Esophagus squamous epithelium (tissue), 5 donors: ENCODE results near the gene CA5A. TPM values are rescaled to one million over a fixed set of nuclear protein-coding genes. Genes with fewer than 3 reads are reported as not detected.
"Not testable (repeated sequence)": the region's sequence is repeated elsewhere in the genome, so short reads cannot be mapped to it uniquely, and the experiment has no call there.

ENCODE experiments used
- DNase-seq: peaks from one replicate; lab custom pipeline; 2025; lab: John Stamatoyannopoulos, UW
- H3K27ac ChIP-seq, 4 donors: fragments of 200-600 bp; sonication (generic); one replicate each; pipeline ENCODE4 v1.5.1; 2016 to 2019; ENCODE audit warnings: mild to moderate bottlenecking in 1 of 4
- H3K27me3 ChIP-seq, 4 donors: fragments of 200-600 bp; sonication (generic); 1 replicate in 3 of 4; 2 replicates in 1 of 4; pipeline versions ENCODE4 v1.5.1 to v1.6.0; 2017 to 2021; ENCODE audit warnings: antibody characterized with exemption in 1 of 4
- H3K36me3 ChIP-seq, 3 donors: fragments of 200-600 bp; sonication (generic); one replicate each; pipeline ENCODE4 v1.5.1; 2016 to 2019
- H3K4me1 ChIP-seq, 3 donors: fragments of 200-600 bp; sonication (generic); one replicate each; pipeline ENCODE4 v1.5.1; 2017 to 2019
- H3K4me3 ChIP-seq, 4 donors: fragments of 200-600 bp; sonication (generic); 1 replicate in 3 of 4; 2 replicates in 1 of 4; pipeline ENCODE4 v1.5.1; 2016 to 2019; ENCODE audit warnings: mild to moderate bottlenecking in 2 of 4, moderate library complexity in 1 of 4
- H3K9me3 ChIP-seq, 3 donors: fragments of 200-600 bp; sonication (generic); one replicate each; pipeline ENCODE4 v1.5.1; 2016 to 2019
- POLR2A ChIP-seq, 4 donors: fragments of 450-650 bp; IDR thresholded peaks; one replicate each; pipeline ENCODE4 v1.6.1; 2017; ENCODE audit warnings: antibody characterized with exemption in 4 of 4, mild to moderate bottlenecking in 4 of 4, moderate library complexity in 3 of 4
- WGBS, 2 donors: methylation state at CpG; one replicate each; pipeline ENCODE4 v1.1.5; 2018; 5-methylcytosine and 5-hydroxymethylcytosine counted together
- intact Hi-C: fragments of 100-400 bp; cut with DNase I; formaldehyde crosslinking; loops from one replicate; pipeline ENCODE4 v1.15.0; 2022
- total RNA-seq, 4 donors: library from RNA; depleted of rRNA; stranded (reverse); fragments of >200 nt; gene quantifications; one replicate each; pipeline ENCODE4 v1.1.0, GENCODE V29; 2016
- TF ChIP-seq, protein P1 (sequence below), 6 experiments: fragments of 450-650 bp in 4 of 6; fragments of 200-600 bp in 2 of 6; sonication (generic) in 2 of 6; IDR thresholded peaks; one replicate each; pipeline ENCODE4 v1.5.1; 2016 to 2019; ENCODE audit warnings: antibody characterized with exemption in 6 of 6, mild to moderate bottlenecking in 4 of 6, moderate library complexity in 4 of 6
- donor health status: DM: yes; HTN: yes; CAD: no.

CA5A gene
- total RNA-seq, 4 donors from 2014 or later = not detected

DNA sequence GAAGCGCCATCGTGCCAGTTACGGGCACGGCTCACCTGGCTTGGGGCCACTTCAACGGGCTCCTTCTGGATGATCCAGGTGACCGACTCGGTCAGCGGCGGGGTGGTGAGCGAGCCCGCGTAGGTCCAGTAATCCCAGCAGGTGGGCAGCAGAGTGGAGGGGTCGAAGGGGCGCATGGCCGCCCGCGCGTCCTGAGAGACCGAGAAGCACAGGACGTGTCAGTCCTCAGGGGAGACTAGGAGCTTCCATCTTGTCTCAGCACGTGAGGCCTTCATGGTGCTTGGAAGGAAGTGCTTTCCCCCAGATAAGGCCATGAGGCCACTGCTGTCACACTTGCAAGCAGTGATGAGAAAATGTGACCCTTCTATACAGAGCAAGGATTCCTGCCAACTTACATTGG lies 44.6 kb downstream of the CA5A start:
- Histone ChIP-seq H3K27me3 (peaks cover 0 to 2% (median 0%) of the 10 kb centered on the region in 4 donors), H3K27ac (no peak overlapping the region), H3K4me3 (no peak overlapping the region), H3K4me1 (peaks cover 0 to 19% (median 2%) of the 10 kb centered on the region in 3 donors), H3K36me3 (no peaks in the 10 kb centered on the region), H3K9me3 (no peaks in the 10 kb centered on the region)
- 80 to 88% methylated on average over 7 to 12 of the region's 21 CpGs for WGBS, 2 donors
- DNase-seq = no peak
- intact Hi-C loops = no loop called here
- TF ChIP-seq, protein P1, sequence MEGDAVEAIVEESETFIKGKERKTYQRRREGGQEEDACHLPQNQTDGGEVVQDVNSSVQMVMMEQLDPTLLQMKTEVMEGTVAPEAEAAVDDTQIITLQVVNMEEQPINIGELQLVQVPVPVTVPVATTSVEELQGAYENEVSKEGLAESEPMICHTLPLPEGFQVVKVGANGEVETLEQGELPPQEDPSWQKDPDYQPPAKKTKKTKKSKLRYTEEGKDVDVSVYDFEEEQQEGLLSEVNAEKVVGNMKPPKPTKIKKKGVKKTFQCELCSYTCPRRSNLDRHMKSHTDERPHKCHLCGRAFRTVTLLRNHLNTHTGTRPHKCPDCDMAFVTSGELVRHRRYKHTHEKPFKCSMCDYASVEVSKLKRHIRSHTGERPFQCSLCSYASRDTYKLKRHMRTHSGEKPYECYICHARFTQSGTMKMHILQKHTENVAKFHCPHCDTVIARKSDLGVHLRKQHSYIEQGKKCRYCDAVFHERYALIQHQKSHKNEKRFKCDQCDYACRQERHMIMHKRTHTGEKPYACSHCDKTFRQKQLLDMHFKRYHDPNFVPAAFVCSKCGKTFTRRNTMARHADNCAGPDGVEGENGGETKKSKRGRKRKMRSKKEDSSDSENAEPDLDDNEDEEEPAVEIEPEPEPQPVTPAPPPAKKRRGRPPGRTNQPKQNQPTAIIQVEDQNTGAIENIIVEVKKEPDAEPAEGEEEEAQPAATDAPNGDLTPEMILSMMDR (IDR thresholded peaks at IDR 0.05) = no peak
- no peak for TF ChIP-seq POLR2A (IDR thresholded peaks at IDR 0.05)

DNA sequence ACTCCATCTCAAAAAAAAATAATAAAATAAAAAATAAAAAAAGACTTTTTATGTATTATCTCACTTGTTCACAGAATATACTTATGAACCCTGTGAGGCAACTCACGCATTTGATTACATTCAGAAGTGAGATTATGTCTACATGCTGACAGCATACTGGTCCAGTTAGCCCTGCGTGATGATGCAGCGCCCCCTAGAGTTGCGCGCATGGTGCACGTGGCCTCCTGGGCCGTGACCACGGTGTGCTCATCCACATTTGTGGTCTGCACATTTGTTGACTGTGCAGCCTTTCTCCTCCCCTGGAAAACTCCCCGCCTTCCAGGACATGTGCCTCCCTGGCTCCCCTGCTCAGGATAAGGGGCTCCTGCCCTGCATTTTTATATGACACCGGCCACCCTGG lies 46.6 kb downstream of the CA5A start:
- H3K9me3 ChIP-seq, H3K27ac ChIP-seq, H3K4me3 ChIP-seq, H3K27me3 ChIP-seq, intact Hi-C loops, H3K36me3 ChIP-seq, DNase-seq: not testable (repeated sequence)
- TF ChIP-seq, protein P1 (IDR thresholded peaks at IDR 0.05) = peak in 1 of 6 experiments; percentile 11
- peaks cover 0 to 10% (median 0%) of the 10 kb centered on the region in 3 donors for H3K4me1 ChIP-seq
- 84 to 86% methylated on average over 10 of the region's 10 CpGs for WGBS, 2 donors

DNA sequence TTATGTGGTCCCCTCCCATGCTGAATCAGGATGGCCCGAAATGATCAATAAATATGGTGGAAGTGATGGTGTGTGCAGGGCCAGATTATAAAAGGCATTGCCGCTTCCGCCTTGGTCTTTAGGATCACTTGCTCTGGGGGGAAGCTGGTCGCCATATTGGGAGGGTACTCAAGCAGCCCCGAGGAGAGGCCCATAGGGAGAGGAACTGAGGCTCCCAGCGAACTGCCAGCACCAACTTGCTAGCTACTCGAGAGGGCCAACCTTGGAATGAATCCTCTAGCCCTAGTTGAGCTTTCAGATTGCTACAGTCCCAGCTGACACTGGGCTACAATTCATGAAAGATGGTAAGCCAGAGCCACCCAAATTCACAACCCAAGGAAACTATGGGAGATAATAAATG lies 48.0 kb downstream of the CA5A start:
- H3K4me3 ChIP-seq, H3K27me3 ChIP-seq, H3K27ac ChIP-seq, intact Hi-C loops, H3K4me1 ChIP-seq, DNase-seq, H3K9me3 ChIP-seq, H3K36me3 ChIP-seq: not testable (repeated sequence)
- WGBS, 2 donors = 82 to 84% methylated on average over 6 to 7 of the region's 7 CpGs

DNA sequence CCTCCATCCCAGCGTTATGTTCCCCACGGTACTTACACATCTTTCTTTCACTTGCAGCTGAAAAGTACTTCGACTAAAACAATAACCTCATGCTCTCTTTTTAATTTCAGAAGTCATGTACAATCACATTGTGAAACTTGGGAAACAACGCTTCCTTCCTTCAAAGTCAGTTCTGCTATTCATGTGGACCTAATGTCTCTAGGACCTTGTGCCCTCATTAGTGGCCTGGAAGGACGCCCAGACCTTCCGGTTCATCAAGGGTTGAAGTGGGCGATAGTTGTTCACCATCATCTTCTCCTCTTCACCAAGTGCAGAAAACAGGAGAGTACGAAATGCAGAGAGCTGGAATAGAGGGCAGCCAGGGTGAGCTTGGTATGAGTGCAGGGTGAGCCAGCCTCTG lies 48.4 kb downstream of the CA5A start:
- H3K27ac ChIP-seq, H3K4me1 ChIP-seq, H3K27me3 ChIP-seq, H3K9me3 ChIP-seq, H3K4me3 ChIP-seq, DNase-seq, H3K36me3 ChIP-seq, intact Hi-C loops: not testable (repeated sequence)
- 70 to 80% methylated on average over 7 to 8 of the region's 8 CpGs for WGBS, 2 donors

DNA sequence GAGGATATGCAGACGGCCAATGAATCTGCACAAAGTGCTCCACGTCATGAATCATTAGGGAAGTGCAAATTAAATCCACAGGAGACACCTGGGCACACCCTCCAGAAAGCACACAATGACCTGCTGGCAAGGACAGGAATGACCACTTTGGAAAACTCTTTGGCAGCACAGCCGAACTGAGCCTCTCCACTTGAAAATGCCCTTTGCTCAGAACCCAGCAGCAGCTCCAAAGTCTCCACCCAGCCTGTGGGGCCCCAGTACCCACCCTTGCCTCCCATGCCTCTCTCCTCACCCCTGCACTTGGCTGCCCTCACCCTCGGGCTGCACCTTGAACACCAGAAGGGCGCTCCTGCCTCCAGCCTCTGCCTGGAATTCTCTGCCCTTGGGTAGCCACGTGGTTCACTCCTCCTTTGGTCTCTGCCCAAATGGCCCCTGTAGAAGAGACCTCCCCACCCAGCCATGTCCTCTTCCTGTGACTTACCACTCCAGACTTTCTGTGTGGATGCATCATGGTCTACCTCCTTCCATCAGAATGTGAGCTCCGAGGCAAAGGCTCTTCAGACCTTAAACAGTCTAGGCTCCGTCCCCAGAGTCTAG lies 50.9 kb downstream of the CA5A start:
- DNase-seq, H3K4me1 ChIP-seq, intact Hi-C loops, H3K4me3 ChIP-seq, H3K9me3 ChIP-seq, H3K36me3 ChIP-seq, H3K27ac ChIP-seq: not testable (repeated sequence)
- peaks cover 0 to 32% (median 0%) of the 10 kb centered on the region in 4 donors for H3K27me3 ChIP-seq
- WGBS, 2 donors = 47 to 48% methylated on average over 5 to 8 of the region's 8 CpGs

DNA sequence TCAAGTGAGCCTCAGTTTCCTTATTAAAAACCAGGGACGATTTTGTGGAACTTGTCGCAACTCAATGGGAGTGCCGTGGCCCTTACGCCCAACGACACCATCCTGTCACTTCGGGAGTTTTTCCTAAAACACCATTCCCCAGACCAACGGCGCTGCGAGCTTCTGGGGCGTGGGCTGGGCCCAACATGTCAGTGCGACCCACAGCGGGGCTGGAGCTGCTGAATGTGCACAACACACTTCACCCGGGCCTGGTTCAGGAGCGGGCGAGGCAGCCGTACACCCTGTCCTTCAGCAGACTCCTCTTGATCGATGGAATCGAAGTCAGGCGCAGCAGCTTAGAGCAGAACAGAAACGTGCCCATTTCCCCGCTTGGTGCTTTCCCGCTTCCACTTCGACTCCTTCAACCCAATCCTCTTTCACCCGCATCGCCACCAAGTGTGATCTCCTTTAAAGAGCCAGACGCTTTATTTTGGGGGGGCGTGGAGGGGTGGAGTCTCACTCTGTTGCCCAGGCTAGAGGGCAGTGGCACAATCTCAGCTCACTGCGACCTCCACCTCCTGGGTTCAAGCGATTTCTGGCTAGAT lies 53.8 kb downstream of the CA5A start:
- peaks cover 0 to 44% (median 0%) of the 10 kb centered on the region in 4 donors for H3K27me3 ChIP-seq
- DNase-seq = no peak
- no peak overlapping the region for H3K27ac ChIP-seq
- H3K36me3 ChIP-seq = no peaks in the 10 kb centered on the region
- intact Hi-C loops = no loop called here
- TF ChIP-seq POLR2A (IDR thresholded peaks at IDR 0.05) = no peak
- TF ChIP-seq, protein P1 (IDR thresholded peaks at IDR 0.05) = no peak
- 79 to 81% methylated on average over 28 to 29 of the region's 29 CpGs for WGBS, 2 donors
- no peaks in the 10 kb centered on the region for H3K4me1 ChIP-seq
- no peaks in the 10 kb centered on the region for H3K9me3 ChIP-seq
- H3K4me3 ChIP-seq = no peak overlapping the region
